HG03175 (cell line): ENCODE measurements around the gene MAPT.
"Not testable (repeated sequence)": the region's sequence is repeated elsewhere in the genome, so short reads cannot be mapped to it uniquely, and the experiment has no call there.

Experiments
- ATAC-seq: cut with Tn5 transposase; IDR thresholded peaks from one replicate; pipeline ENCODE4 v1.9.1; 2021; ENCODE audit warnings: mild to moderate bottlenecking, moderate library complexity; ENCODE audit not compliant: unreplicated experiment

MAPT gene

GRCh38 chr17:45896803-45897693 lies 2.7 kb downstream of the MAPT start:
- ATAC-seq, result no peak

GRCh38 chr17:45900136-45900535 lies 5.8 kb downstream of the MAPT start:
- no peak for ATAC-seq

DNA sequence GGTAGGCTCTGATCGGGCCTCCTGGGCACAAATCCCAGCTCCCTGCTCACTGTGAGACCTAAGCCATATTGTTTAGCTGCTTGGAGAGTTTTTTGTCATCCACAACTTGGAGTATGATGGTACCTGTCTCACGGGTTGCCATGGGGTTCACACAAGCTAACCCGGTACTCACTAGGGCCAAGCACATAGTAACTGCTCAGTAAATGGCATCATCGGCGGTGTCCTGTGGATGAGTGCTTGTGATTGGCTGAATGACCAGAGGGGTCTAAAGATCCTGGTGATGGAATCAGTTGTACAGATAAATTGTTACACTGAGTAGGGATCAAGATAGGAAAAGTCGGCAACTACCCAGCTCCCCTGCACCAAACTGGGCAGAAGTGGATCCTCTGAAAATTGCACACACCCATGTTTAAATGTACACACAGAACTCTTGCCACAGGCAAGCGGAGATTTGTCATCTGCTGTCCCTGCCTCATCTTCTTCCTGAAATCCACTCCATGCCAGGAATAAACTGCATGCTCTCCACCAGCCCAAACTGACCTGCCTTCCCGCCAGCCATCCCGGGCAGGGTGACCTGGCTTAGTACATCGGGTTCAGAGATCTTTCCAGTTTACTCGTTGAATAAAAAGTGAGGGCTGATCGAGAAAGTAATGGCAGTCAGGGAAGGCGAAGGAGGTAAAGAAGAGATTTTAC lies 6.5 kb downstream of the MAPT start:
- no peak for ATAC-seq

DNA sequence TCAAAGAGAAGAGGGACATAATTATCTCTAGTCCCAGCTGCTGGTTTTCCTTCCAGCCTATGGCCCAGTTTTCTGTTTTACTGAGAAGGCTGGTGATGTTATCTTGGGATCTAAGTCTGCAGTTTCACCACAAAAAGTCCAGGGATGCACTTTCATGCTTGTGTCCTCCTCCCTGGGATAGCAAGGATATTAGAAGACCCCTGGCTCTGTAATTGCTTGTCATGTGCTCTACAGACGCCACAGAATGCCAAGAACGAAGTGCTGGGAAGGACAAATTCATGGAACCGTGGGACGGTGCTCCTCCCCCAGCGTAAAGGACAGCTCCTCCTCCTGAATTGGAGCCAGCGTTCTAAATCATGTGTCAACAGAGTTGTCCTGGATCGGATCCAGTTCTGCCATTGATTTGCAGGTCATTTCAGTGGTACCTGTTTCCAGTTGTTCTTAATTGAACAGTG lies 8.6 kb downstream of the MAPT start:
- ATAC-seq, result no peak

DNA sequence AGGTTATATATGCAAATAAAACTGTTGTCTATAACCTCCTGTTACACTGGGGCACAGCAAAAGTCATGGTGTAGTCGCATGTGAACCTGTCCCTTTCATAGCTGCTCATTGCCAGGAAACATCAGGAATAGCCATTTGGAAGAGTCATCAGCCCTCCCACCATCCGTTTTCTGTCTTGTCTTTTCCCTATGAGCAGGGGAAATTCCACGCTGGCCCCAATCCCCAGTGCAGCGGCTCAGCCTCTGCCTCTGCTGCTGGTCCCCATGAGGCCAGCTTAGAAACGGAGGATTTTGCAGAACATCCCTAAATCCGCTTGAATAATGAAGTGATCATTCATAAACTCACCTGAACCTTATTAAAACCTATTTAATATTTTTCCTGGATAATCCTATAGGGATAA lies 10.5 kb downstream of the MAPT start:
- ATAC-seq, result no peak

DNA sequence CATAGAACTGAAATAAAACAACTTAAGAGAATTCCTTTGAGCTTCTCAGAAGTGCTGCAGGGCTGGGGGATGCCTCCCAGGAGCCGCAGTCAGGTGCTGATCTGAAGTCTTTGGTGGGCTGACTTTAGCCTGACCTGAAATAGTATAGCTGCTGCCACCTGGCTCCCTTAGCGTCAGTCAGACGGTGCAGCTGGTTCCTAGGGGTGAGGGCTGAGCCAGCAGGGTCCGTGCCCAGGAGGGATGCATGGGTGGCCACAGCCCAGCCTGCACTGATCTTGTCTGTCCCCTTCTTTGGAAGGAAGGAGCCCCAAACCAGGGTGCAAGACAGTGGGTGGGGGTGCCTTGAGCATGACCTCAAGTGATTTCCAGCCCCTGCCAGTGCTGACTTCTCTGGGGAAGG lies 11.5 kb downstream of the MAPT start:
- no peak for ATAC-seq

GRCh38 chr17:45906237-45906636 lies 11.9 kb downstream of the MAPT start:
- no peak for ATAC-seq

DNA sequence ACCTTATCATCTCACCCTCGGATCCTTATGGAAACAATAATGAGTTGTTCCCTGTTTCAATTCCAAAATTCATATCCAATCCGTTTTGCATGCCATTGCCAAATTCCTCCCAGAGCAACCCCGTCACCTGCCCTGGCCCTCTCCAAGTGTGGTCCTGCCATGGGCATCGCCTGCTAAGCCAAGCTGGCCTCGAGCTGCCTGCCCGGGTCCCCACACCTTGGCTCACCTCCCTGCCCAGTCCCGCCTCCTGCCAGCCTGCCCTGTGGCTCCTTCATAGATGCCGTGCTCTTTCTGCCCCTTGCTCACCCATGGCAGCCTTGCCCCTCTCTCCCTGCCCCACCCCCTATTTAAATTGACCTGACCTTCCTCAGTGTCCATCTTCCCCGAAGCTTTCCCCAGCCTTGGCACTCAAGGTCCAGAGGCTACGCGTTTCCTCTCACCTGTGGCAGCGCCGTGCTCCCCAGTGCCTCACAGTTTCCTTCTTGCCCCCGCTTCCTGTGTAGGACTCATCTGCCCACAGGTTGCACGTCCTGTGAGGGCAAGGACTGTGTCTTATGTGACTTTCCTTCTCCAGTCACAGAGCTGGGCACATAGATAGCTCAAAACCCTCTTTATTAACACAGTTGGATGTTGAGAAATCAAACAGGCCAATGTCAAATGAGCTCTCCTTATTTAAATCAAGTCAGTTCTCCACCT lies 12.7 kb downstream of the MAPT start:
- ATAC-seq, result no peak

DNA sequence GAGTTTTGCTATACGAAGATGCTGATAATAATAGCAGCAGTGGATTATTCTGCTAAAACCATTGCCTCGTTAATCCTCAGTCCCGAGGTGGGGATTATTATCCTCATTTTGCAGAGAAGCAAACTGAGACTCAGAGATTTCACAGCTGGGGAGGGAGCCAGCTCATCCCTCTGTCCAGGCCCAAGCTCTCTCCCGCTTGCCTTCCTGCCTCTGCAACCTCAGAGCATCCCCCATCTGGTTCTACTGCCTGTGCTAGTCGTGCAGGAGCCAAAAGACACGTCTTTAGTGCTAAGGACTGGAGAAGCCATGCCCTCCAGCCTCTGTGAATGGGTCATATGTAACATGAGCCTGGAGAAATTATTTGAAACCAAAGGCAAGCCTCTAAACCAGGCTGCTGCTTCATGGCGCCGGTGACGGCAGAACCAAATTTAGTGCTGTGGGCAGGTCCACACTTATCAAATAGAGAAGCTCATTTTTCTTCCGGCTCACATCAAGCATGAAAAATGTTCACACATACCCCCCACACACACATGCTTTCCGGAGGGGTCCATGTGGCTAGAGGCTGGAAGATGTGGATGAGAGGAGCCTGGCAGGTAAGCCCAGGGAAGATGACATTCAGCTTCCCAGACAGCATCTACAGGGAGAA lies 13.5 kb downstream of the MAPT start:
- ATAC-seq, result no peak

GRCh38 chr17:45908460-45908859 lies 14.1 kb downstream of the MAPT start:
- ATAC-seq, result no peak

GRCh38 chr17:45908935-45909334 lies 14.6 kb downstream of the MAPT start:
- ATAC-seq, result no peak

DNA sequence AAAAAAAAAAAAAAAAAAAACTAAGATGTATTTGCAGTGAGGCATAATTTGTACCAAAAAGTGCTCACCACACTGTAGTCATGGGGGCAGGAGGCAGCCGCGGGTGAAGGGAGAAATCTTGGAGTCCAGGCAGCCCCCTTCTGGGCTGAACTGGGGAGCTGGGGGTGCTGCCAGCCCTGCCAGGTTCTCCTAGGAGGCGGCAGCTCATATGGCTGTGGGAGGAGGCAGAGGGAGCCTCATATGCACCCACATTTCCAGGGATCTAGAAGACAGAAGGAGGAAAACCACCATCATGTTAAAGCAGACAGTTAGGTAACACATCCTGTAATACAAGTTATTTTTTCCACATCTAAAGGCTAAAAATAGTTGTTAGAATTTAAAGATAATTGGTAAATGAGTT lies 16.3 kb downstream of the MAPT start:
- no peak for ATAC-seq

DNA sequence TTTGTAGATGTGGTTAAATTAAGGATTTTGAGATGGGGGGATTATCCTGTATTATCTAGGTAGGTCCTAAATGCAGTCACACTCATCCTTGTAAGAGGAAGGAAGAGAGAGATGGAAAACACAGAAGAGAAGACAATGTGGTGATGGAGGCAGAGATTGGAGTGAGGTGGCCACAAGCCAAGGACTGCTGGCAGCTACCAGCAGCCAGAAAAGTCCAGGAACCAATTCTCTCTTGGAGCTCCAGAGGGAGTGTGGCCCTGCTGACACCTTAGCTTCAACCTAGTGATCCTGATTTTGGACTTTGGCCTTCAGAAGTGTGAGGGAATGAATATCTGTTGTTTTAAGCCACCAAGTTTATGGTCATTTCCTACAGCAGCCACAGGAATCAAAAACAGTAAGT lies 18.0 kb downstream of the MAPT start:
- no peak for ATAC-seq

DNA sequence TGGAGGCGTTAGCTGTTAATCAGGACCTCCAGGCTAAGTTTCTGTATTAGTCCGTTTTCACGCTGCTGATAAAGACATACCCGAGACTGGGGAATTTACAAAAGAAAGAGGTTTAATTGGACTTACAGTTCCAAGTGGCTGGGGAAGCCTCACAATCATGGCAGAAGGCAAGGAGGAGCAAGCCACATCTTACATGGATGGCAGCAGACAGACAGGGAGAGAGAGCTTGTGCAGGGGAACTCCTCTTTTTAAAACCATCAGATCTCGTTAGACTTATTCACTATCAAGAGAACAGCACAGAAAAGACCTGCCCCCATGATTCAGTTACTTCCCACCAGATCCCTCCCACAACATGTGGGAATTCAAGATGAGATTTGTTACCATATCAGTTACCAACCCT lies 18.7 kb downstream of the MAPT start:
- ATAC-seq, result not testable (repeated sequence)

DNA sequence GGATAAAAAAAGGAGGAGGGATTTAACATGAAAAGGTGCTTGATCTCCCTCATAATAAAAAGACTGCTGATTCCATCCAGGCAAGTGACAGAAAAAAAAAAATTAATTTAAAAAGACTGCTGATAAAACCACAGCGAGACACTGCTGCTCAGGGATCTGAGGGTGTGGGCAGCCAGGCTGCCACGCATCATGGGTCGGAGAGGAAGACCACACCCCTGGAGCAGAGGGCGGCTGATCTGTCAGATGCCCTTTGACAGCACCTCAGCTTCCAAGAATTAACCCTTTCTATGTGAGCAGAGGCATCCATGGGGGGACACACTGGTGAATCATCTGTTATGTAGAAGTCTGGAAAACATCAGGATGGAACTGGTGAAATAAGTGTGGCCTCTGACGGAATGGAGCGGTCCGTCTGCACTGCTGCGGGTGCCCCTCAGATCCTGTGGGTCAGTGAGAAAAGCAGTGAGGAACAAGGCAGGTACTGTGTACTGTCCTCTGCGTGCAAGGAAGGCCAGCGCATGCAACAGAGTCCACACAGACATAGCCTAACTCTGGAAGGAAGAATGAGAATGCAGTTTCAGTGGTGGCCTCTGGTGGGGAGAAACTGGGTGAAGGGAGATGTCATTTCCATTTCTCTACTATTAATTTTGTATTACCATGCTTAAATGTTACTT lies 19.8 kb downstream of the MAPT start:
- no peak for ATAC-seq

DNA sequence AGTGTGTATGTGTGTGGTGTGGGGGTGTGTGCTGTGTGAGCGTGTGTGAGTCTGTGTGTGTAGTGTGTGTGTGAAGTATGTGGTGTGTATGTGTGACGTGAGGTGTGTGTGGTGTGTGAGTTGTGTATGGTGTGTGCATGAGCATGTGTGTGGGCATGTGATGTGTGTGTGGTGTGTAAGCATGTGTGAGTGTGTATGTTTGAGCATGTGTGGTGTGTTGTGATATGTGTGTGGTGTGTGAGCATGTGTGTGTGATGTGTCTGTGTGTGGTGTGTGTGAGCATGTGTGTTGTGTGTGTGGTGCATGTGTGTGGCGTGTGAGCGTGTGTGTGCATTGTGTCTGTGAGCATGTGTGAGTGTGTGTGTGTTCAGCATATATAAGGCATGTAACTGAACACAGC lies 20.9 kb downstream of the MAPT start:
- ATAC-seq, result no peak

- ATAC-seq, result no peak
These were observed 22.7 kb downstream of the MAPT start for GRCh38 chr17:45917081-45917480.

- no peak for ATAC-seq
These were observed 23.9 kb downstream of the MAPT start for GRCh38 chr17:45918241-45918745.

GRCh38 chr17:45919136-45919535 lies 24.8 kb downstream of the MAPT start:
- ATAC-seq, result no peak

GRCh38 chr17:45920083-45920482 lies 25.7 kb downstream of the MAPT start:
- no peak for ATAC-seq
